Measurements from ENCODE around the gene GCN1.

DNA sequence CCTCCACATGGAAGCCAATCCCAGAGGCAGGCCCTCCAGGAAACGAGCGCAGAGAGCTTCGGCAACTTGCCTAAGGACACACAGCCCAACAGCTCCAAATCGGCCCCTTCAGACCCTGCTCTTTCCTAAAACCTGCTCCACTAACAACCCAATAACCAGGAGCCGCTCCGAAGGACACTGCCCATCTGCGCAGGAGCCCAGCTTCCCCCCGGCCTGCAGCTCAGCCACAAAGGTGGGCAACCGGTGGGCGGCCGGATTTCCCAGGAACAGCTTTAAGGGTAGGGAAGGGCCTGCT, 91.5 kb downstream of the GCN1 start:
- TF ChIP-seq TRIM28 (IDR thresholded peaks at IDR 0.05; ENCODE audit: borderline replicate concordance, low read length) (no peak), SALL2 (tag by site-specific recombination; IDR thresholded peaks at IDR 0.05; ENCODE audit: borderline replicate concordance) (no peak), PRDM2 (tag by site-specific recombination; IDR thresholded peaks at IDR 0.05; ENCODE audit: borderline replicate concordance) (no peak)
